H1 (cell line): ENCODE data around the gene AGTR2. TPM values are rescaled to one million over a fixed set of nuclear protein-coding genes. Genes with fewer than 3 reads are reported as not detected.

ENCODE experiments used
- CTCF ChIP-seq, 3 experiments: IDR thresholded peaks; 1 replicate in 2 of 3; 2 replicates in 1 of 3; pipeline versions ENCODE4 v1.5.1 to v1.6.1; 2011; ENCODE audit warnings: low read length in 3 of 3, mild to moderate bottlenecking in 3 of 3, inconsistent platforms in 2 of 3, low read depth in 1 of 3, moderate library complexity in 1 of 3; ENCODE audit not compliant: insufficient read depth in 1 of 3; ENCODE audit errors: control extremely low read depth in 1 of 3
- HDAC2 ChIP-seq, 2 experiments: fragments of 300-600 bp in 1 of 2; sonication (generic) in 1 of 2; IDR thresholded peaks; 2 replicates each; pipeline ENCODE4 v1.6.1; 2011 to 2012; ENCODE audit warnings: low read depth in 2 of 2, low read length in 2 of 2, mild to moderate bottlenecking in 2 of 2, moderate library complexity in 2 of 2, borderline replicate concordance in 1 of 2, inconsistent platforms in 1 of 2
- POLR2A ChIP-seq, 2 experiments: IDR thresholded peaks; 1 replicate in 1 of 2; 2 replicates in 1 of 2; pipeline ENCODE4 v1.6.1; 2011; ENCODE audit warnings: low read depth in 2 of 2, low read length in 2 of 2, mild to moderate bottlenecking in 2 of 2; ENCODE audit errors: control extremely low read depth in 1 of 2
- USF2 ChIP-seq: IDR thresholded peaks from 2 replicates; pipeline ENCODE4 v1.6.1; 2011; ENCODE audit warnings: low read length, improper control_type of control experiment
- ZNF274 ChIP-seq: IDR thresholded peaks from 2 replicates; pipeline ENCODE4 v1.7.0; 2012; ENCODE audit warnings: low read length, borderline replicate concordance; ENCODE audit errors: extremely low read depth
- polyA plus RNA-seq, 7 experiments: library from polyadenylated mRNA; depleted of rRNA in 3 of 7; stranded (reverse) in 5 of 7; unstranded in 2 of 7; fragments of >200 nt in 5 of 7; fragments of 200-250 nt in 2 of 7; gene quantifications; 1 replicate in 5 of 7; 2 replicates in 1 of 7; 4 replicates in 1 of 7; pipeline versions ENCODE4 v1.2.1 to v1.2.3, GENCODE V29; 2011 to 2013; ENCODE audit warnings: missing spikeins in 2 of 7, mixed read lengths in 2 of 7
- total RNA-seq: library from RNA; stranded (reverse); fragmentation: NEBNext Ultra II Directional; extraction: Animal tissue kit (Norgen Biotek cat#: 25700); gene quantifications from 2 replicates; pipeline ENCODE4 v1.2.1, GENCODE V29; 2021

AGTR2 gene
- total and polyA plus RNA-seq, 2 of the 8 experiments (the other 6 are each of a cell fraction or from before 2014, with no cell fraction given), result not detected

GRCh38 chrX:116170511-116170910 lies at the start of gene AGTR2 (continued):
- TF ChIP-seq CTCF (IDR thresholded peaks at IDR 0.05; ENCODE audit: control extremely low read depth in 1 of 3, insufficient read depth in 1 of 3, low read depth in 1 of 3, low read length in 3 of 3) (no peak), POLR2A (IDR thresholded peaks at IDR 0.05; ENCODE audit: control extremely low read depth in 1 of 2, low read depth in 2 of 2, low read length in 2 of 2) (no peak), HDAC2 (IDR thresholded peaks at IDR 0.05; ENCODE audit: borderline replicate concordance in 1 of 2, low read depth in 2 of 2, low read length in 2 of 2) (no peak), USF2 (no peak), ZNF274 (no peak)
